EL (cell line): ENCODE results near the gene PRKCE.
"Not testable (repeated sequence)": the region's sequence is repeated elsewhere in the genome, so short reads cannot be mapped to it uniquely, and the experiment has no call there.

Experiments used
- DNase-seq: peaks from one replicate; pipeline ENCODE4 v3.0.0-alpha.2; 2016

The PRKCE gene

GRCh38 chr2:46184794-46185583 is 533.5 kb downstream of the PRKCE start:
- DNase-seq: no peak

- DNase-seq: peak; percentile 80
Measured at GRCh38 chr2:46187112-46187618, 535.7 kb downstream of the PRKCE start.

- DNase-seq: no peak
Measured at GRCh38 chr2:46188041-46188716, 536.7 kb downstream of the PRKCE start.

GRCh38 chr2:46193356-46193755 is 541.9 kb downstream of the PRKCE start:
- DNase-seq: no peak

GRCh38 chr2:46193855-46194254 is 542.4 kb downstream of the PRKCE start:
- no peak for DNase-seq

- no peak for DNase-seq
Measured at GRCh38 chr2:46194856-46195255, 543.4 kb downstream of the PRKCE start.

GRCh38 chr2:46195819-46196218 is 544.3 kb downstream of the PRKCE start:
- DNase-seq: no peak

- no peak for DNase-seq
Measured at GRCh38 chr2:46196871-46197462, 545.5 kb downstream of the PRKCE start.

GRCh38 chr2:46197672-46198071 is 546.2 kb downstream of the PRKCE start:
- DNase-seq: no peak

GRCh38 chr2:46198164-46198883 is 546.8 kb downstream of the PRKCE start:
- DNase-seq: peak; percentile 27

GRCh38 chr2:46198966-46199365 is 547.5 kb downstream of the PRKCE start:
- DNase-seq: no peak

GRCh38 chr2:46200100-46200690 is 548.7 kb downstream of the PRKCE start:
- DNase-seq: no peak

GRCh38 chr2:46200861-46201605 is 549.6 kb downstream of the PRKCE start:
- DNase-seq: no peak

GRCh38 chr2:46202453-46202852 is 551.0 kb downstream of the PRKCE start:
- DNase-seq: no peak

GRCh38 chr2:46202987-46203386 is 551.5 kb downstream of the PRKCE start:
- DNase-seq: no peak

- not testable (repeated sequence) for DNase-seq
Measured at GRCh38 chr2:46203636-46204035, 552.2 kb downstream of the PRKCE start.

GRCh38 chr2:46207591-46207990 is 556.1 kb downstream of the PRKCE start:
- no peak for DNase-seq

- no peak for DNase-seq
Measured at GRCh38 chr2:46208766-46209165, 557.3 kb downstream of the PRKCE start.

- no peak for DNase-seq
Measured at GRCh38 chr2:46210063-46210462, 558.6 kb downstream of the PRKCE start.

GRCh38 chr2:46211461-46211860 is 560.0 kb downstream of the PRKCE start:
- no peak for DNase-seq

GRCh38 chr2:46213906-46214305 is 562.4 kb downstream of the PRKCE start:
- no peak for DNase-seq

GRCh38 chr2:46216213-46216612 is 564.7 kb downstream of the PRKCE start:
- peak; percentile 59 for DNase-seq
